Endothelial cell of umbilical vein (primary cell): ENCODE measurements around the gene UNC5C.

Source experiments
- JUN ChIP-seq: IDR thresholded peaks from 2 replicates; pipeline ENCODE4 v1.6.1; 2011; ENCODE audit warnings: borderline replicate concordance, low read depth; ENCODE audit not compliant: insufficient read length, insufficient read depth
- POLR2A ChIP-seq: IDR thresholded peaks from 2 replicates; pipeline ENCODE4 v1.6.1; 2012; ENCODE audit warnings: low read depth, mild to moderate bottlenecking, control low read depth, low read length
- TF ChIP-seq, protein P1 (sequence below), 2 donors: IDR thresholded peaks; 1 replicate in 1 of 2; 2 replicates in 1 of 2; pipeline ENCODE4 v1.5.1; 2011; ENCODE audit warnings: low read length in 2 of 2, mild to moderate bottlenecking in 2 of 2, moderate library complexity in 2 of 2, control low read depth in 1 of 2, inconsistent platforms in 1 of 2, low read depth in 1 of 2; ENCODE audit not compliant: insufficient read depth in 1 of 2; ENCODE audit errors: extremely low read depth in 1 of 2

DNA sequence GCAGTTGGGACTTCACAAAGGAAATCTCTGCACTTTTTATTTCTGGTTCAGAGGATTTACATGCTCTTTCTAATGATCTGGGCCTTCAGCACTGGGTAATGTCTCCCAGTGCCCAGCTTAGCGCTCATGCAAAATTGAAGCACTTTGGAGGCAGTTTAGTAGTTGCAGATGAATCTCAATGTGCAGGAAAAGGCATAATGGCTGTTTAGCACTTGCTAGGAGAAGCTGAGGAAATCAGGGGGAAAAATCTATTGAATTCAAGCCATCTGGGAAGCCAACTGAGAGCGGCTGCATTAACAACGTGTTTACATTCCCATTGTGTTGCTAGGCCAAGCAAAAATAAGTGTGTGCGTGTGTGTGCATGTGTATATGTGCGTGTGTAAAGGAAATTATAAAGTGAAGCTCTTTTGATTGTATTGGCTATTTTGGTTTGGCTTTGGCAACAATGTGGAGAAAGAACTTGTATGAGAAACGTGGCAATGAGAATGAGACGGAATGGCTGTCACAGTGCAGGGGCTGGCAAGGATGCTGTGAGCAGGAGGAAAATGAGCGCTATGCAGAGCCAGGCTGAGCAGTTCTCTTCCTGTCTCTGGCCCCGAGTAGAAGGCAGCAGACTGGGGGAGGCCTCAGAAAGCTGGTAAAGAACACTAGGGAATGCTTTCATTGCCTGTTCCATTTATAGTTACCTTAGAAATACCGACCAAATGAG, 231.5 kb downstream of the UNC5C start:
- TF ChIP-seq, protein P1, sequence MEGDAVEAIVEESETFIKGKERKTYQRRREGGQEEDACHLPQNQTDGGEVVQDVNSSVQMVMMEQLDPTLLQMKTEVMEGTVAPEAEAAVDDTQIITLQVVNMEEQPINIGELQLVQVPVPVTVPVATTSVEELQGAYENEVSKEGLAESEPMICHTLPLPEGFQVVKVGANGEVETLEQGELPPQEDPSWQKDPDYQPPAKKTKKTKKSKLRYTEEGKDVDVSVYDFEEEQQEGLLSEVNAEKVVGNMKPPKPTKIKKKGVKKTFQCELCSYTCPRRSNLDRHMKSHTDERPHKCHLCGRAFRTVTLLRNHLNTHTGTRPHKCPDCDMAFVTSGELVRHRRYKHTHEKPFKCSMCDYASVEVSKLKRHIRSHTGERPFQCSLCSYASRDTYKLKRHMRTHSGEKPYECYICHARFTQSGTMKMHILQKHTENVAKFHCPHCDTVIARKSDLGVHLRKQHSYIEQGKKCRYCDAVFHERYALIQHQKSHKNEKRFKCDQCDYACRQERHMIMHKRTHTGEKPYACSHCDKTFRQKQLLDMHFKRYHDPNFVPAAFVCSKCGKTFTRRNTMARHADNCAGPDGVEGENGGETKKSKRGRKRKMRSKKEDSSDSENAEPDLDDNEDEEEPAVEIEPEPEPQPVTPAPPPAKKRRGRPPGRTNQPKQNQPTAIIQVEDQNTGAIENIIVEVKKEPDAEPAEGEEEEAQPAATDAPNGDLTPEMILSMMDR (IDR thresholded peaks at IDR 0.05; ENCODE audit: extremely low read depth in 1 of 2, insufficient read depth in 1 of 2, low read depth in 1 of 2, low read length in 2 of 2), result no peak
- TF ChIP-seq POLR2A, result no peak
- TF ChIP-seq JUN, result no peak
